ENCODE measurements around the gene YOD1.

YOD1 gene

DNA sequence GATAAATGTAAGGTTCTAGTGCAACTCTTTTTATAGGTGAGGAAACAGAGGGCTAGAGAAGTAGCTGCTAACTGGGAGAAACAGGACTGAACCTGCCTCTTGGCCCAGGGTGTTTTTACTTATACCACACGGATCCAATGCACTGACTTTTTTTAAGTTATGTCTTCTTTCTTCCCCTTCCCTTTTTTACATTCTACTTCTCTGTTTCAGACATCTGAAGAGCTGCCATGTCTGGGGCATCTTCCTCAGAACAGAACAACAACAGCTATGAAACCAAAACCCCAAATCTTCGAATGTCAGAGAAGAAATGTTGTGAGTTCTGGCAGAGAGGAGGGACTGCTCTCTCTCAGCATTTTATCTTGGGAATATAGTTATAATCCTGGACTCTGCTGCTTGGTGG, 3.5 kb upstream of the YOD1 start:
- peaks cover 15% of the 10 kb centered on the region for H3K4me1 ChIP-seq (ENCODE audit: control insufficient read depth, low read length)
- no peak overlapping the region for H3K4me2 ChIP-seq (ENCODE audit: low read length)
- TF ChIP-seq, protein P1, sequence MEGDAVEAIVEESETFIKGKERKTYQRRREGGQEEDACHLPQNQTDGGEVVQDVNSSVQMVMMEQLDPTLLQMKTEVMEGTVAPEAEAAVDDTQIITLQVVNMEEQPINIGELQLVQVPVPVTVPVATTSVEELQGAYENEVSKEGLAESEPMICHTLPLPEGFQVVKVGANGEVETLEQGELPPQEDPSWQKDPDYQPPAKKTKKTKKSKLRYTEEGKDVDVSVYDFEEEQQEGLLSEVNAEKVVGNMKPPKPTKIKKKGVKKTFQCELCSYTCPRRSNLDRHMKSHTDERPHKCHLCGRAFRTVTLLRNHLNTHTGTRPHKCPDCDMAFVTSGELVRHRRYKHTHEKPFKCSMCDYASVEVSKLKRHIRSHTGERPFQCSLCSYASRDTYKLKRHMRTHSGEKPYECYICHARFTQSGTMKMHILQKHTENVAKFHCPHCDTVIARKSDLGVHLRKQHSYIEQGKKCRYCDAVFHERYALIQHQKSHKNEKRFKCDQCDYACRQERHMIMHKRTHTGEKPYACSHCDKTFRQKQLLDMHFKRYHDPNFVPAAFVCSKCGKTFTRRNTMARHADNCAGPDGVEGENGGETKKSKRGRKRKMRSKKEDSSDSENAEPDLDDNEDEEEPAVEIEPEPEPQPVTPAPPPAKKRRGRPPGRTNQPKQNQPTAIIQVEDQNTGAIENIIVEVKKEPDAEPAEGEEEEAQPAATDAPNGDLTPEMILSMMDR (IDR thresholded peaks at IDR 0.05; ENCODE audit: low read depth, low read length, poor library complexity, severe bottlenecking) = no peak
- TF ChIP-seq EZH2phosphoT487 (IDR thresholded peaks at IDR 0.05; ENCODE audit: borderline replicate concordance, low read length) = no peak
- H3K9me2 ChIP-seq (replicated peaks; ENCODE audit: control insufficient read depth, low read length) = no peaks in the 10 kb centered on the region
- H3F3A ChIP-seq (ENCODE audit: control insufficient read depth, insufficient read depth) = peaks cover 4% of the 10 kb centered on the region; the same call in 1 of the 2 replicates
- H3K36me3 ChIP-seq (ENCODE audit: control insufficient read depth, low read length) = peaks cover 4% of the 10 kb centered on the region
- H3K27me3 ChIP-seq (ENCODE audit: control insufficient read depth, low read length) = peaks cover 41% of the 10 kb centered on the region
- H4K20me1 ChIP-seq (ENCODE audit: control insufficient read depth, insufficient read depth, low read depth, low read length) = no peaks in the 10 kb centered on the region
- no peak overlapping the region for H3K4me3 ChIP-seq (ENCODE audit: low read length)
- H3K79me2 ChIP-seq (ENCODE audit: control insufficient read depth, low read length) = peaks cover 12% of the 10 kb centered on the region
- H3K27ac ChIP-seq (ENCODE audit: low read depth, low read length) = no peak overlapping the region
- peaks cover 4% of the 10 kb centered on the region; the same call in 1 of the 2 replicates for H3K9me3 ChIP-seq (ENCODE audit: control insufficient read depth, insufficient read depth, low read length)

DNA sequence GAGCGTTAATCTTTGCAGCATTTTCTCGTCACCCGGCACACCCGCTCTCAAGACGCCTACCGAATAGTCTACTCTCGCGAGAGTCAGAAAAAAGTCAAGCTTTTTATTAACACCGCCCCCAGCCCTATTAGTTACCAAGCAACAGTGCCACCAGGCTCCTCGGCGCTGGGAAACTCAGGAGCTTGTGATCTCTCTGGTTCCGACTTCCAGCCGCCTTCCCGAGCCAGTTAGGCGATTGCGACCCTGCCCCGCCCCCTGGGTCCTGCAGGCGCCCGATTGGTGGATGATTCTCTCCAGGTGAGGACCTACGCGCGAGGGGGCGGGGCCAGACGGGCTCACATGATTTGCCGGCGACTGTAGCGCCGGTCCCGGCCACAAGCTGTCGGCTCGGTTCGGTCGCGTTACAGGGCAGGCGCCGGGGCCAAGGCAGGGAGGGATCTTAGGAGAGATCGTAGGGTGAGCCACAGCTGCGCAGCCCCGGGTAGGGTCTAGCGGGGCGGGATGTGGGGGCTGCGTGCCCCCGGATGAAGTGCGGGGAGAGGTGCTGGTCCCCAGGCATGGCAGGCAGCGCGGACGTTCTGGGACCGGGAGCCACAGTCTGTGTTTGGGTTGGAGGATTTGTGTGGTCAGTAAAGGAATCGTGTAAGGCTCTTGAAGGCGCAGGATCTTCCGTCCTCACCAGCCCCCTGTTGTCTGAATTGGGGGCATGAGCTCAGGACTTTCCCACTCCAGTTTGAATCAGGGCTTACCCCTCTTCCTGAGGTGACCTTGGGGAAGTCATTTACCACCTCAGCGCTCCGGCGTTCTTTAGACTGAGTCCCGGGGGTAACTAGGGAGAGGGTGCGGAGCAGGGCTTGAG, 2.1 kb upstream of the YOD1 start, which contains the start of gene PFKFB2:
TSS of gene PFKFB2 (plus strand) at position 365 of the 859 bp plus-strand sequence. CDS start 1,443 bp downstream, outside the sequence.
- no peak for TF ChIP-seq EZH2phosphoT487 (IDR thresholded peaks at IDR 0.05; ENCODE audit: borderline replicate concordance, low read length)
- TF ChIP-seq, protein P1 (IDR thresholded peaks at IDR 0.05; ENCODE audit: low read depth, low read length, poor library complexity, severe bottlenecking) = no peak
- Histone ChIP-seq H3K27ac (ENCODE audit: low read depth, low read length) (no peak within 1 kb of the TSS), H3K9me3 (ENCODE audit: control insufficient read depth, insufficient read depth, low read length) (peaks cover 4% of the 10 kb centered on the region; the same call in 1 of the 2 replicates), H3K36me3 (ENCODE audit: control insufficient read depth, low read length) (peaks cover 17% of the 10 kb centered on the region), H3K9me2 (replicated peaks; ENCODE audit: control insufficient read depth, low read length) (no peaks in the 10 kb centered on the region), H3F3A (ENCODE audit: control insufficient read depth, insufficient read depth) (peaks cover 4% of the 10 kb centered on the region; the same call in 1 of the 2 replicates), H3K79me2 (ENCODE audit: control insufficient read depth, low read length) (peaks cover 25% of the 10 kb centered on the region), H3K4me2 (ENCODE audit: low read length) (peak within 1 kb of the TSS; percentile 72), H3K4me3 (ENCODE audit: low read length) (peak within 1 kb of the TSS; percentile 75), H3K4me1 (ENCODE audit: control insufficient read depth, low read length) (peaks cover 18% of the 10 kb centered on the region), H4K20me1 (ENCODE audit: control insufficient read depth, insufficient read depth, low read depth, low read length) (no peaks in the 10 kb centered on the region), H3K27me3 (ENCODE audit: control insufficient read depth, low read length) (peaks cover 40% of the 10 kb centered on the region)

DNA sequence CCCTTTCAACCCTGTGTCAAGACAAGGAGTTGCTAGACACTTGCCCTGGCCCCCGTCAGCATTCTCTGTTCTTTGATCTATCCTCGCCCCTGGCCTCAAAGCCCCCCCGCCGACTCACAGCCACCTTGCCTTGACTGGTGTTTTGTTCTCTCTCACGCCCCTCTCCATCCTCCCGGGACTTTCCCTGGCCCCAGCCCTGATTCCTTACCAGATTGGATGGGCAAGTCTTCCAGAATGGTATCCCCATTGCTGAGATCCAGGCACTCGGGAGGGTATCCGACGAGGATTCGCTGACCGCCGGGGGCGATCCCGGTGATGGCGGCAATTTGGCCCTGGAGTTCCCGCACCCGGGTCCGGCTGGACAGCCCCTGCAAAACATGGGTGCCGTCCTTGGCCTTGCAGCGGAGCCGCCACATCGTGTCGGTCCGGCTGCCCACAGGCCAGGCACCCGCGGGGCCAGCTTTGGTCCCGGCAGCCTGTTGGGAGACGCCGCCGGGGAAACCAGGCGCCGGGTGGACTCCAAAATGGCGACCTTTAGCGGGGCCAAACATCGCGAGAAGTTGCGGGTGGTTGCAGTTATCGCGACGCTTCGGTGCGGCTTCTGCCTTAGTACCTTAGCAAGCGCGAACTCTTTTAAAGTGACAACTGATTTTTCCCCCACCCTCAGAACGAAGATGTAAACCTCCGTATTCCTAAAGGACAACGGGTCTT, 373 bp downstream of the YOD1 start:
- peaks cover 47% of the 10 kb centered on the region for H3K79me2 ChIP-seq (ENCODE audit: control insufficient read depth, low read length)
- no peaks in the 10 kb centered on the region for H3K9me2 ChIP-seq (replicated peaks; ENCODE audit: control insufficient read depth, low read length)
- H3F3A ChIP-seq (ENCODE audit: control insufficient read depth, insufficient read depth) = peaks cover 4% of the 10 kb centered on the region; the same call in 1 of the 2 replicates
- H3K36me3 ChIP-seq (ENCODE audit: control insufficient read depth, low read length) = peaks cover 29% of the 10 kb centered on the region
- H4K20me1 ChIP-seq (ENCODE audit: control insufficient read depth, insufficient read depth, low read depth, low read length) = peaks cover 2% of the 10 kb centered on the region; the same call in 1 of the 2 replicates
- H3K27me3 ChIP-seq (ENCODE audit: control insufficient read depth, low read length) = peaks cover 36% of the 10 kb centered on the region
- peaks cover 18% of the 10 kb centered on the region for H3K4me1 ChIP-seq (ENCODE audit: control insufficient read depth, low read length)
- peak overlapping the region; percentile 79 for H3K4me2 ChIP-seq (ENCODE audit: low read length)
- peak overlapping the region; percentile 18; the same call in 1 of the 2 replicates for H3K27ac ChIP-seq (ENCODE audit: low read depth, low read length)
- H3K9me3 ChIP-seq (ENCODE audit: control insufficient read depth, insufficient read depth, low read length) = peaks cover 4% of the 10 kb centered on the region; the same call in 1 of the 2 replicates
- peak overlapping the region; percentile 88 for H3K4me3 ChIP-seq (ENCODE audit: low read length)
- TF ChIP-seq, protein P1 (IDR thresholded peaks at IDR 0.05; ENCODE audit: low read depth, low read length, poor library complexity, severe bottlenecking) = no peak
- TF ChIP-seq EZH2phosphoT487 (IDR thresholded peaks at IDR 0.05; ENCODE audit: borderline replicate concordance, low read length) = no peak

Measured in DOHH2 (cell line).